GM15510 (cell line): ENCODE data around the gene SLIT3.

ENCODE experiments used
- POLR2A ChIP-seq: IDR thresholded peaks from 3 replicates; pipeline ENCODE4 v1.6.1; 2011; ENCODE audit warnings: borderline replicate concordance; ENCODE audit not compliant: insufficient read length; ENCODE audit errors: extremely low read depth

The SLIT3 gene

GRCh38 chr5:168848569-168848968, 452.4 kb downstream of the SLIT3 start:
- no peak for TF ChIP-seq POLR2A

GRCh38 chr5:168847511-168848073, 453.3 kb downstream of the SLIT3 start:
- TF ChIP-seq POLR2A = no peak

- TF ChIP-seq POLR2A = no peak
Observed at GRCh38 chr5:168844922-168845296, 456.0 kb downstream of the SLIT3 start.

GRCh38 chr5:168844016-168844921, 456.7 kb downstream of the SLIT3 start:
- no peak for TF ChIP-seq POLR2A

- TF ChIP-seq POLR2A = no peak
Observed at GRCh38 chr5:168843277-168844015, 457.5 kb downstream of the SLIT3 start.

GRCh38 chr5:168842571-168843205, 458.3 kb downstream of the SLIT3 start:
- no peak for TF ChIP-seq POLR2A

- TF ChIP-seq POLR2A = no peak
Observed at GRCh38 chr5:168837852-168838251, 463.1 kb downstream of the SLIT3 start.

- no peak for TF ChIP-seq POLR2A
Observed at GRCh38 chr5:168836603-168837231, 464.2 kb downstream of the SLIT3 start.

- TF ChIP-seq POLR2A = no peak
Observed at GRCh38 chr5:168833936-168834335, 467.0 kb downstream of the SLIT3 start.

- TF ChIP-seq POLR2A = no peak
Observed at GRCh38 chr5:168833383-168833782, 467.6 kb downstream of the SLIT3 start.

- TF ChIP-seq POLR2A = no peak
Observed at GRCh38 chr5:168832308-168832707, 468.6 kb downstream of the SLIT3 start.

GRCh38 chr5:168831383-168831782, 469.6 kb downstream of the SLIT3 start:
- TF ChIP-seq POLR2A = no peak

GRCh38 chr5:168830833-168831232, 470.1 kb downstream of the SLIT3 start:
- no peak for TF ChIP-seq POLR2A

GRCh38 chr5:168829922-168830417, 471.0 kb downstream of the SLIT3 start:
- TF ChIP-seq POLR2A = no peak
